ENCODE measurements around the gene CLMN.
A peak's percentile ranks its signal among the peaks of the same experiment; 100 is the strongest.

Gene CLMN

GRCh38 chr14:95344536-95344935 is 24.8 kb upstream of the CLMN start:
- DNase-seq: no peak

- no peak for DNase-seq
These were observed 21.9 kb upstream of the CLMN start for GRCh38 chr14:95341564-95341963.

- no peak for DNase-seq
These were observed 21.4 kb upstream of the CLMN start for GRCh38 chr14:95341115-95341514.

GRCh38 chr14:95340201-95340697 is 20.5 kb upstream of the CLMN start:
- DNase-seq: no peak

- no peak for DNase-seq
These were observed 19.7 kb upstream of the CLMN start for GRCh38 chr14:95339301-95339865.

- no peak for DNase-seq
These were observed 18.7 kb upstream of the CLMN start for GRCh38 chr14:95338436-95338835.

- DNase-seq: no peak
These were observed 17.4 kb upstream of the CLMN start for GRCh38 chr14:95337041-95337595.

- DNase-seq: no peak
These were observed 16.6 kb upstream of the CLMN start for GRCh38 chr14:95336192-95336760.

GRCh38 chr14:95335071-95335470 is 15.4 kb upstream of the CLMN start:
- DNase-seq: no peak

- no peak for DNase-seq
These were observed 14.3 kb upstream of the CLMN start for GRCh38 chr14:95334044-95334443.

- DNase-seq: no peak
These were observed 12.9 kb upstream of the CLMN start for GRCh38 chr14:95332641-95333040.

- DNase-seq: no peak
These were observed 12.2 kb upstream of the CLMN start for GRCh38 chr14:95331708-95332408.

- no peak for DNase-seq
These were observed 11.1 kb upstream of the CLMN start for GRCh38 chr14:95330591-95331370.

GRCh38 chr14:95329941-95330340 is 10.2 kb upstream of the CLMN start:
- DNase-seq: no peak

GRCh38 chr14:95328729-95329503 is 9.2 kb upstream of the CLMN start:
- peak; percentile 7 for DNase-seq

- no peak for DNase-seq
These were observed 8.1 kb upstream of the CLMN start for GRCh38 chr14:95327558-95328374.

GRCh38 chr14:95326987-95327386 is 7.3 kb upstream of the CLMN start:
- DNase-seq: no peak

GRCh38 chr14:95323917-95324316 is 4.2 kb upstream of the CLMN start:
- no peak for DNase-seq

GRCh38 chr14:95323361-95323760 is 3.7 kb upstream of the CLMN start:
- DNase-seq: no peak

- no peak for DNase-seq
These were observed 2.9 kb upstream of the CLMN start for GRCh38 chr14:95322651-95323050.

All from fibroblast of skin of back (primary cell).